Measurements from ENCODE around the gene RXFP4. TPM values are rescaled to one million over a fixed set of nuclear protein-coding genes. Genes with fewer than 3 reads are reported as not detected.

The RXFP4 gene
- total RNA-seq, 2 donors from 2014 or later, result not detected

GRCh38 chr1:155910621-155911121 lies 30.8 kb upstream of the RXFP4 start:
- H3K4me3 ChIP-seq, result peak overlapping the region; percentile 96
- no peak for DNase-seq (ENCODE audit: low spot score)
- TF ChIP-seq, protein P1, sequence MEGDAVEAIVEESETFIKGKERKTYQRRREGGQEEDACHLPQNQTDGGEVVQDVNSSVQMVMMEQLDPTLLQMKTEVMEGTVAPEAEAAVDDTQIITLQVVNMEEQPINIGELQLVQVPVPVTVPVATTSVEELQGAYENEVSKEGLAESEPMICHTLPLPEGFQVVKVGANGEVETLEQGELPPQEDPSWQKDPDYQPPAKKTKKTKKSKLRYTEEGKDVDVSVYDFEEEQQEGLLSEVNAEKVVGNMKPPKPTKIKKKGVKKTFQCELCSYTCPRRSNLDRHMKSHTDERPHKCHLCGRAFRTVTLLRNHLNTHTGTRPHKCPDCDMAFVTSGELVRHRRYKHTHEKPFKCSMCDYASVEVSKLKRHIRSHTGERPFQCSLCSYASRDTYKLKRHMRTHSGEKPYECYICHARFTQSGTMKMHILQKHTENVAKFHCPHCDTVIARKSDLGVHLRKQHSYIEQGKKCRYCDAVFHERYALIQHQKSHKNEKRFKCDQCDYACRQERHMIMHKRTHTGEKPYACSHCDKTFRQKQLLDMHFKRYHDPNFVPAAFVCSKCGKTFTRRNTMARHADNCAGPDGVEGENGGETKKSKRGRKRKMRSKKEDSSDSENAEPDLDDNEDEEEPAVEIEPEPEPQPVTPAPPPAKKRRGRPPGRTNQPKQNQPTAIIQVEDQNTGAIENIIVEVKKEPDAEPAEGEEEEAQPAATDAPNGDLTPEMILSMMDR (IDR thresholded peaks at IDR 0.05), result no peak

DNA sequence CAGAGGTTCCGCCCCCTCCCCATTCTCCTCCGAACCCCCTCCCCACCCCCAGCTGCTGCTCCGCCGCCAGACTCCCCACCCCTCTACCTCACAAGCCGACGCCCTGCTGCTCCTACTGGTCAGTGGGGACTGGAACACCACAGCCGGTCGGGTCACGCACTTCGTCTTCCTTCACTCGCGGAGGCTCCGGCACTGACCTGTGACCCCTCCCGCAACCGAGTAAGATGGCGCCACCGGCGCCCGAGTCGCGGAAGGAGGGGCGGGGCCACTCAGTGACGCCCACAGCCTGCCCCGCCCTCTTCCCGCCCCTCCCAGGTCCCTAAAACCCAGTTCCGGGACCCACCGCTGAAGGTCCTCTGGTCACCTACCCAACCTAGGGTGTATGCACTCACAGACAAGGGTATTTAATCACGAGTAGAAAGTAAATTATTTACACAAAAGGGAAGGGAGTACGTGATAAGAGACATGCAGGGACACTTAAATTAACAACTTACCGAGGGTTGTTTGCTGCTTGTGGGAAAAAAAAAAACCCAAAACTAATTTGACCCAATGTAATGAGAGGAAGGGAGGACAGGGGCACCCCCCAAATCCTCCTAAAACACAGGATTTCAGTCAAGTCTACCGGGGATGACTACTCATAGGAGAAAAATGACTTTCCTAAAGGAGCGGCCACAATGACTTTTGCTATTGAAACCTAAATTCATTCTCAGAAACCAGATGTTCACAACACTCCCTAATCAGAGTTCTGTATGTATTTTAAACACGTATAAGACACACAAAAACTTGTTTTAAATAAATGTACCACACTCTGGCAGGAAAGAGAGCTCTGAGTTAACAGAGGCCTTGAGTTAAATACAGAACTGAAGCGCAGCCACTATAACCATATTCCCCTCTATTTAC lies 30.0 kb upstream of the RXFP4 start, which contains the start of gene RIT1:
RIT1 (minus strand) TSS at position 194 of the 900 bp plus-strand sequence. CDS start 588 bp downstream, outside the sequence.
- peaks cover 15 to 46% of the 10 kb centered on the region in 2 donors for H3K4me1 ChIP-seq (ENCODE audit: control insufficient read depth in 1 of 2, low read depth in 2 of 2)
- peak; percentile 56 for DNase-seq (ENCODE audit: low spot score)
- no peaks in the 10 kb centered on the region for H3K9me3 ChIP-seq
- H3K27ac ChIP-seq, result peak within 1 kb of the TSS; percentile 83 to 93
- no peaks in the 10 kb centered on the region for H3K27me3 ChIP-seq (replicated peaks; ENCODE audit: insufficient read depth)
- TF ChIP-seq, protein P1 (IDR thresholded peaks at IDR 0.05), result peak; percentile 39
- peaks cover 42% of the 10 kb centered on the region for H3K36me3 ChIP-seq
- H3K4me3 ChIP-seq, result peak within 1 kb of the TSS; percentile 96
- ATAC-seq (ENCODE audit: insufficient number of reproducible peaks, low FRiP score, low read depth), result peak; percentile 80

More at GRCh38 chr1:155910621-155911121, 30.8 kb upstream of the RXFP4 start:
- Histone ChIP-seq H3K27me3 (replicated peaks; ENCODE audit: insufficient read depth) (no peaks in the 10 kb centered on the region), H3K9me3 (no peaks in the 10 kb centered on the region), H3K36me3 (peaks cover 42% of the 10 kb centered on the region), H3K27ac (peak overlapping the region; percentile 83 to 93), H3K4me1 (ENCODE audit: control insufficient read depth in 1 of 2, low read depth in 2 of 2) (peaks cover 15 to 45% of the 10 kb centered on the region in 2 donors)
- no peak for ATAC-seq (ENCODE audit: insufficient number of reproducible peaks, low FRiP score, low read depth)

- Histone ChIP-seq H3K27me3 (replicated peaks; ENCODE audit: insufficient read depth) (no peaks in the 10 kb centered on the region), H3K27ac (peak overlapping the region; percentile 83 to 93), H3K36me3 (peaks cover 44% of the 10 kb centered on the region), H3K4me3 (peak overlapping the region; percentile 96), H3K4me1 (ENCODE audit: control insufficient read depth in 1 of 2, low read depth in 2 of 2) (peaks cover 15 to 46% of the 10 kb centered on the region in 2 donors), H3K9me3 (no peaks in the 10 kb centered on the region)
- DNase-seq (ENCODE audit: low spot score) (no peak), ATAC-seq (ENCODE audit: insufficient number of reproducible peaks, low FRiP score, low read depth) (no peak)
- TF ChIP-seq, protein P1 (IDR thresholded peaks at IDR 0.05), result no peak
These were observed 29.3 kb upstream of the RXFP4 start for GRCh38 chr1:155912056-155912536.

DNA sequence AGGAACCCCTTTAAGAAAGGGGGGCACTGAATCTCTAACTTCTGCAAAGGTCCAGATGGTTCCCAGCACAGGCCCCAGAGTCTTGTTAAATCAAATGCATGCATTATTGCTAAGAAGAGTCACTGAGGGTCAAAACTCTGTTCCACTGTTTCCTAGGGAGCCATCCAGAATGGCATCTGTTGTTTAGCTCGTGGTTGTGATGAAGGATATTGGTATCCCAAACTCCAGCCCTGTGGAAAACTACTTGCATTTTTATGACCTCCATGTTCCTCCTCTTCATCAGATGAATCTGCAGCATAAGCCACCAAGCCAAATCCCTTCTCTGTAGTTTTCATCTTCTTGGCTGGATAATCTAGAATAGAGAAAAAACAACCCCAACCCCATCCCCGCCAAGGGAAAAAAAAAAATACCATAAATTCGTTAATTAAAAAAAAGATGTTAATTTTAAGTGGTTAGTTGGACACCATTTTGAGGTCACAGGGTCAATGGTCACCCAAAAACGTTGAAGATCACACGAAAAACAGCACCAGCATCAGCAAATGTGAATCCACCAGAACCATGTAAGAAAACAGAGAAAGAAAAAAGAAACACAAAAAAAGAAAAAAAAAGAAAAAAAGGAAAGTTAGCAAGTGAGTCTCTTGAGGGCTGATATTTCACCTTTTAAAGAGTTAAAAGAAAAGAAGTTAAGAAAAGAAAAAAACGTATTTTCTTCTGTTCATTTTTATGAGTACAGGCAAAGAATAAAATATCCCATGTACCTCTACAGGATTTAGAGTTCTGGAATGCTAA lies 27.3 kb upstream of the RXFP4 start:
- Histone ChIP-seq H3K9me3 (no peaks in the 10 kb centered on the region), H3K4me3 (no peak overlapping the region), H3K27ac (peak overlapping the region in 1 of 2 donors; percentile 49), H3K36me3 (peaks cover 52% of the 10 kb centered on the region), H3K27me3 (replicated peaks; ENCODE audit: insufficient read depth) (no peaks in the 10 kb centered on the region), H3K4me1 (ENCODE audit: control insufficient read depth in 1 of 2, low read depth in 2 of 2) (peaks cover 12 to 37% of the 10 kb centered on the region in 2 donors)
- TF ChIP-seq, protein P1 (IDR thresholded peaks at IDR 0.05), result no peak
- DNase-seq (ENCODE audit: low spot score) (no peak), ATAC-seq (ENCODE audit: insufficient number of reproducible peaks, low FRiP score, low read depth) (no peak)

All from thoracic aorta (tissue), 2 donors.